GM19238 (cell line): ENCODE measurements around the gene LMTK3.
"Not testable (repeated sequence)": the region's sequence is repeated elsewhere in the genome, so short reads cannot be mapped to it uniquely, and the experiment has no call there.

Experiments used
- DNase-seq: peaks from one replicate; pipeline ENCODE4 v3.0.0; 2011; ENCODE audit warnings: low spot score; ENCODE audit not compliant: insufficient read length

The LMTK3 gene

GRCh38 chr19:48487948-48488347, 23.7 kb downstream of the LMTK3 start:
- no peak for DNase-seq

- no peak for DNase-seq
These were observed 24.1 kb downstream of the LMTK3 start for GRCh38 chr19:48487544-48487943.

DNA sequence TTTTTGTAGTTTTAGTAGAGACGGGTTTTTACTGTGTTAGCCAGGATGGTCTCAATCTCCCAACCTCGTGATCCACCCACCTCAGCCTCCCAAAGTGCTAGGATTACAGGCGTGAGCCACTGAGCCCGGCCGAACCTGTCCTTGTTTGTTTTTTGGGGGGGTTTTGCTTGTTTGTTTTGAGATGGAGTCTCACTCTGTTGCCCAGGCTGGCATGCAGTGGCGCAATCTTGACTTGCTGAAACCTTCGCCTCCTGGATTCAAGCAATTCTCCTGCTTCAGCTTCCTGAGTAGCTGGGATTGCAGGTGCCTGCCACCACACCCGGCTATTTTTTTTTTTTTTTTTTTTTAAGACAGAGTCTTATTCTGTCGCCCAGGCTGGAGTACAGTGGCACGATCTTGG, 24.9 kb downstream of the LMTK3 start:
- not testable (repeated sequence) for DNase-seq

- no peak for DNase-seq
These were observed 26.6 kb downstream of the LMTK3 start for GRCh38 chr19:48484931-48485612.

GRCh38 chr19:48484247-48484893, 27.3 kb downstream of the LMTK3 start:
- DNase-seq = no peak

DNA sequence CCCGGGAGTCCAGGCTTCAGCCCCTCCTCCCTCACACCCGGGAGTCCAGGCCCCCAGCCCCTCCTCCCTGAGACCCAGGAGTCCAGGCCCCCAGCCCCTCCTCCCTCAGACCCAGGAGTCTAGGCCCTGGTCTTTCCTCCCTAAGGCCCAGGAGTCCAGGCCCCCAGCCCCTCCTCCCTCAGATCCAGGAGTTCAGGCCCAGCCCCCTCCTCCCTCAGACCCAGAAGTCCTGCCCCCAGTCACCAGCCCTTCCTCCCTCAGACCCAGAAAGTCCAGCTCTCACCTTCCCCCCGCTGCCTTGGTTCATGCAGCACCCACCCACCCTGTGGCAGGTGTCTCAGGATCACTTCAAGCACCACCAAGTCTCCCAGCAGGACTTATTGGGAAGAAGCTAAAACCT, 28.3 kb downstream of the LMTK3 start:
- DNase-seq = no peak

- no peak for DNase-seq
These were observed 29.6 kb downstream of the LMTK3 start for GRCh38 chr19:48481846-48482639.

DNA sequence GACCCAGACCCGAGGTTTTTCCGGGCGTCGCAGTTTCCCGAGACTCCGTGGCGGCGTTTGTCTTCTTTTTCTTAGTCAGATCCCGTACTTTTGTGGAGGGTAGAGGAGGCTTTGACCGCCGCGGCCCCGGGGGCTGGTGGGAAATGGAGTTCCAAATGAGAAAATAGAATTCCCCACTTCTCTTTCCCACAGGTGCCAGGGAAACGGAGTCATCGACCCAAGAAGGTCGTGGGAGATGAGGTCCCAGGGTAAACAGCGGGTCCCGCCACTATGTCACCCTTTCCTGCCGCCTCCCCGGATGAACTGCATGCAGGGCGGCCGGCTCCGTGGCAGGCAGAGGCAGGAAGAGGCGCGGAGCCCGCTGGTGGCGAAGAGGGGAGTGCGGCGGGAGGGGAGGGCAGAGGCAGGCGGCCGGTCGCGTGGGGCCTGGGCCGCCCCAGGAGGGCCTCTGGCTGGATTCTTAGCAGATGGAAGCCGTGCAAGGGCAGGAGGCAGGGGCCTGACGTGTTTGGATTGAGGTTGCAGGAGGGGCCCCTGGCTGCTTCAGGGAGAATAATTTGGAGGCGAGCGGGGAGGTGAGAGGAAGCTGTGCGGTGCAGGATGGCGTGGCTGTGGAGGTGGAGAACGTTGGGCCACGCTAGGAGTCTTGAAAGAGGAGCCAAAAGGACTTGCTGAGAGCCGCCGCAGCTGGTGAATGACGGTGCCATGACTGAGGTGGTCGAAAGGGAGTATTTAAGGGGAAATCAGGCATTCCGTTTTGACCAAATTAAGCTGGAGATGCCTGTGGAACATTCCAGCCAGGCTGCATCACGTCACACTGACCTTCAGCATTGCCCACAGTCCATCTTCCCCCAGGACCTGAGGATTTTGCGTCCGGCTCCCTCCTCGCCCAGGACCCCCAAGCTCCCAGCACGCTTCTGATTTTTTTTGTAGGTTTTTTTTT, 30.8 kb downstream of the LMTK3 start:
- DNase-seq = no peak

GRCh38 chr19:48480183-48480557, 31.5 kb downstream of the LMTK3 start:
- no peak for DNase-seq

DNA sequence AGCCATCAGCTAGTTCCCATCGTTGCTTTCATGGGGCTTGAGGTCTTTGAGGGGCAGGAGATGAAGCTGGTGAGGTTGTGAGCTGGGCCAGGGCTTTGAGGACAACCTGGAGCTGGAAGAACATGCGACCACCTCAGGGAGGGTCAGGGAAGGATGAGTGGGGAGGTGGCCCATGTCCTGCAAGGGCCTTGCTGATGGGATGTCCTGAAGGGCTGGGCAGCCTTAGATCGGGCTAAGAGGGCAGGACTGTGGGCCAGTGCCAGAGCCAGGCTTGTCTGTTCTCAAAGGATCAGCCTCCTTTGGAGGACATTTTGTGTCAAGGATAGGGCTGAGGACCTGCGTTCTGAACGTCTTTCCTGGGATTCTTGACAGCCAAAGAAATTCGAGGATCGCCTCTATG, 31.9 kb downstream of the LMTK3 start:
- DNase-seq = no peak

- no peak for DNase-seq
These were observed 33.0 kb downstream of the LMTK3 start for GRCh38 chr19:48478339-48479256.

GRCh38 chr19:48477698-48478338, 33.8 kb downstream of the LMTK3 start:
- no peak for DNase-seq

- DNase-seq = no peak
These were observed 34.5 kb downstream of the LMTK3 start for GRCh38 chr19:48477067-48477685.

DNA sequence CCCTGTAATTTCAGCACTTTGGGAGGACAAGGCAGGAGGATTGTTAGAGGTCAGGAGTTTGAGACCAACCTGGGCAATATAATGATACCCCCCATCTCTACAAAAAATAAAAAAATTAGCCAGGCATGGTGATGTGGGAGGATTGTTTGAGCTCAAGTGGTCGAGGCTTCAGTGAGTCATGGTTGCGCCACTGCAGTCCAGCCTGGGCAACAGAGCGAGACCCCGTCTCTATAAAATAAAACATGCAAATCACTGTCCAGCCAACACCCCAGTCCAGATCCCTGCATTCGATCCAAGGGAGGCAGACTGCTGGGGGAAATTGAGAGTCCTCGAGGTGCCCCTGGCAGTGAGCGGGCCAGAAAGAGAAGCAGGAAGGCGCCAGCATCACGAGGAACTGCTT, 35.5 kb downstream of the LMTK3 start:
- no peak for DNase-seq

DNA sequence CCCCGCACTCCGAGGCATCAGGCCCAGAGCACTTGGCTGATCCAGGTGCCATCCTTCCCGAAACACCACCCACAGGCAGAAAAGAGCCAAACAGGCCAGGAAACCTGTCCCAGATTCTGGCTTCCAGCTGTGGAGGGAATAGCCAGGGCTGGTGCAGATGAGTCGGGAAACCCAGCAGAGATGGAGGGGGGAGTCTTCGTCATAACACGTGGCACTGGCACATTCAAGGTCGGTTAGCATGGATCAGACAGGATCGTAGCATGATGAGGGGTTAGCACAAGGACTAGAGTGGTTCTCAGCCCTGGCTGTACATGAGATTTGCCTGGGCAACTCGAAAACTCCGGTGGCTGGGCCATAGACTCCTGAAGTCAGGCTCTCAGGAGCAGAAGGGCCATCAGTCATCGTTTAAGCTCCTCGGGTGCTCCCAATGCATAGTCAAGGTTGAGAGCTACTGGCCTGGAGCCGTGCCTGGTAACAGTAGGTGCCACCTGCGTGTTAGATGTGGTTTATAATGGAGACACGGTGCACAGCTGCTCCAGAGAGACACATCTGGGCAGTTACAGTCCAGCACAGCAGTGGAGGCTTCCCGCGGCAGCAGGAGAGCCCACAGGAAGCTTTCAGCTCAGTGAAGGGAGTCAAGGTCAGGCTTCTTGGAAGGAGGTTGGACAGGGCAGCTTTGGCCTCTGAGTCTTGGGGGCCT, 36.1 kb downstream of the LMTK3 start:
- no peak for DNase-seq

- DNase-seq = no peak
These were observed 37.5 kb downstream of the LMTK3 start for GRCh38 chr19:48474084-48474592.

DNA sequence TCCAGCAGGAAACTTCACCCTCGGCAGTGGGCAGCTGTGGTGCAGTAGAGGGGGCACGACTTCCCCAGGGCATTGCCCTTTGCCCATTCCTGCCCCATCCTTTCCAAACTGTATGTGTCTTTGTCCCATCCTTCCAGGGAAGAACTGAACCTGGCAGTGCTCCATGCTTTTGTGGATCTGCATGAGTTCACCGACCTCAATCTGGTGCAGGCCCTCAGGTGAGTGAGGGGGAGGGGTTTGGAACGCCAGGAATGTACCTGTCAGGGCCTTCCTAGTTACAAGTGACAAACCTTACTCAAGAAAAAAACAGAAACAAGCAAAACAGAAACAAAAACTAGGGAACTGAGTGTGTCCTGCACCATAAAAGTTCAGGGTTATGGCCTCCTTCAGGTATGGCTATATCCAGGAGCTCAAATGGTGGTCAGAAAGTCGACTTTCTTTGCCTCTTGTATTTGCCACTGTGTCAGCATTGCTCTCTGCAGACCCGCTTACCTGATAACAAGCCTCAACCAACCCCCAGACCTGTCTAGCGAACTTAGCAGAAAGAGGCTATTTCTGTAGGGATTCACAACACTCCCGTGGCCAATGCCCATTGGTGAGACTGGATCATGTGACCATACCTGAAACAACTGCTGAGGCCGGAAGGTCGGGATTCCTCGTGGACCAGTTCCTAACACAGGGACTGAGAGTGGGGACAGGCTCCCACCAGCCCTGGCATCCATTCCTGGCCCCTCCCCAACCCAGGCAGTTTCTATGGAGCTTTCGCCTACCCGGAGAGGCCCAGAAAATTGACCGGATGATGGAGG, 38.3 kb downstream of the LMTK3 start:
- no peak for DNase-seq

GRCh38 chr19:48471836-48472235, 39.8 kb downstream of the LMTK3 start:
- no peak for DNase-seq
